ENCODE data around the gene CTNNA3.

GRCh38 chr10:66823301-66823700, 872.7 kb downstream of the CTNNA3 start:
- TF ChIP-seq, protein P1, sequence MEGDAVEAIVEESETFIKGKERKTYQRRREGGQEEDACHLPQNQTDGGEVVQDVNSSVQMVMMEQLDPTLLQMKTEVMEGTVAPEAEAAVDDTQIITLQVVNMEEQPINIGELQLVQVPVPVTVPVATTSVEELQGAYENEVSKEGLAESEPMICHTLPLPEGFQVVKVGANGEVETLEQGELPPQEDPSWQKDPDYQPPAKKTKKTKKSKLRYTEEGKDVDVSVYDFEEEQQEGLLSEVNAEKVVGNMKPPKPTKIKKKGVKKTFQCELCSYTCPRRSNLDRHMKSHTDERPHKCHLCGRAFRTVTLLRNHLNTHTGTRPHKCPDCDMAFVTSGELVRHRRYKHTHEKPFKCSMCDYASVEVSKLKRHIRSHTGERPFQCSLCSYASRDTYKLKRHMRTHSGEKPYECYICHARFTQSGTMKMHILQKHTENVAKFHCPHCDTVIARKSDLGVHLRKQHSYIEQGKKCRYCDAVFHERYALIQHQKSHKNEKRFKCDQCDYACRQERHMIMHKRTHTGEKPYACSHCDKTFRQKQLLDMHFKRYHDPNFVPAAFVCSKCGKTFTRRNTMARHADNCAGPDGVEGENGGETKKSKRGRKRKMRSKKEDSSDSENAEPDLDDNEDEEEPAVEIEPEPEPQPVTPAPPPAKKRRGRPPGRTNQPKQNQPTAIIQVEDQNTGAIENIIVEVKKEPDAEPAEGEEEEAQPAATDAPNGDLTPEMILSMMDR (IDR thresholded peaks at IDR 0.05) = no peak
- TF ChIP-seq POLR2A (IDR thresholded peaks at IDR 0.05) = no peak
